HG02870 (cell line): Measurements from ENCODE around the gene WDR27.

ENCODE experiments used
- ATAC-seq: cut with Tn5 transposase; IDR thresholded peaks from one replicate; pipeline ENCODE4 v1.9.1; 2021; ENCODE audit warnings: mild to moderate bottlenecking, moderate library complexity; ENCODE audit not compliant: unreplicated experiment

The WDR27 gene

GRCh38 chr6:169701954-169702839 is at the start of gene WDR27, which contains the start of gene C6orf120:
WDR27 (minus strand) TSS chr6:169702029; CDS start chr6:169689005, 13,024 bp downstream.
C6orf120 (plus strand) TSS chr6:169702126; CDS start chr6:169702460, 334 bp downstream.
- peak; percentile 91 for ATAC-seq

- ATAC-seq, result no peak
Measured at GRCh38 chr6:169746556-169746955, 44.7 kb upstream of the WDR27 start.

GRCh38 chr6:169745405-169745804 is 43.6 kb upstream of the WDR27 start:
- no peak for ATAC-seq

GRCh38 chr6:169741344-169741743 is 39.5 kb upstream of the WDR27 start:
- no peak for ATAC-seq

GRCh38 chr6:169738976-169739529 is 37.2 kb upstream of the WDR27 start:
- ATAC-seq, result no peak

GRCh38 chr6:169738204-169738975 is 36.6 kb upstream of the WDR27 start:
- ATAC-seq, result no peak

- ATAC-seq, result no peak
Measured at GRCh38 chr6:169729961-169730360, 28.1 kb upstream of the WDR27 start.

GRCh38 chr6:169726963-169727362 is 25.1 kb upstream of the WDR27 start:
- ATAC-seq, result no peak

- ATAC-seq, result no peak
Measured at GRCh38 chr6:169726049-169726400, 24.2 kb upstream of the WDR27 start.

- peak; percentile 30 for ATAC-seq
Measured at GRCh38 chr6:169725125-169726048, 23.6 kb upstream of the WDR27 start.

GRCh38 chr6:169724494-169725124 is 22.8 kb upstream of the WDR27 start, which contains the start of gene PHF10:
PHF10 (minus strand) TSS chr6:169724500; CDS start chr6:169723931, 569 bp downstream.
- peak; percentile 44 for ATAC-seq

GRCh38 chr6:169723991-169724493 is 22.2 kb upstream of the WDR27 start:
- peak; percentile 33 for ATAC-seq

- ATAC-seq, result peak; percentile 28
Measured at GRCh38 chr6:169723200-169723909, 21.5 kb upstream of the WDR27 start.

- ATAC-seq, result no peak
Measured at GRCh38 chr6:169722362-169723199, 20.8 kb upstream of the WDR27 start.

GRCh38 chr6:169720207-169720855 is 18.5 kb upstream of the WDR27 start:
- ATAC-seq, result no peak

- ATAC-seq, result no peak
Measured at GRCh38 chr6:169719117-169719516, 17.3 kb upstream of the WDR27 start.

- no peak for ATAC-seq
Measured at GRCh38 chr6:169714595-169714994, 12.8 kb upstream of the WDR27 start.

- ATAC-seq, result no peak
Measured at GRCh38 chr6:169714178-169714577, 12.3 kb upstream of the WDR27 start.
